ENCODE data around the gene SGCA. TPM values are rescaled to one million over a fixed set of nuclear protein-coding genes. Genes with fewer than 3 reads are reported as not detected.

SGCA gene
- total and polyA plus RNA-seq, 9 of the 15 experiments (the other 6 are each of a cell fraction or from before 2014, with no cell fraction given), result not detected

- no peak for TF ChIP-seq IRF2 (CRISPR knock-in tag; IDR thresholded peaks at IDR 0.05)
- no peak for TF ChIP-seq E4F1 (CRISPR knock-in tag; IDR thresholded peaks at IDR 0.05; ENCODE audit: borderline replicate concordance)
- TF ChIP-seq FOXP4 (CRISPR knock-in tag; IDR thresholded peaks at IDR 0.05; ENCODE audit: borderline replicate concordance), result no peak
- no peak for TF ChIP-seq ZFP1 (CRISPR knock-in tag; IDR thresholded peaks at IDR 0.05)
- no peak for TF ChIP-seq MBD2 (IDR thresholded peaks at IDR 0.05; ENCODE audit: borderline replicate concordance, low read depth)
- 0 out of 4 replicates have a peak, but pooled peaks of 1 of the 2 experiments have one; percentile 48 for TF ChIP-seq ZNF318 (IDR thresholded peaks at IDR 0.05; ENCODE audit: borderline replicate concordance in 1 of 2, low read depth in 1 of 2)
- peak; percentile 69; the same call in 1 of the 2 replicates for TF ChIP-seq CBX1 (IDR thresholded peaks at IDR 0.05; ENCODE audit: low read depth)
- peak; percentile 47; the same call in 1 of the 2 replicates for TF ChIP-seq RNF2 (IDR thresholded peaks at IDR 0.05)
- TF ChIP-seq HDGF (IDR thresholded peaks at IDR 0.05), result 0 out of 2 replicates have a peak, but pooled peaks have one; percentile 22
- TF ChIP-seq NFIC (IDR thresholded peaks at IDR 0.05), result peak; percentile 30; the same call in 1 of the 2 replicates
- peak in 1 of 2 experiments; percentile 5; a peak in 1 of 4 replicates for TF ChIP-seq TEAD1 (CRISPR knock-in tag; IDR thresholded peaks at IDR 0.05)
- TF ChIP-seq BMI1 (IDR thresholded peaks at IDR 0.05; ENCODE audit: low read length), result no peak
- TF ChIP-seq SMAD4 (CRISPR knock-in tag; conservative IDR thresholded peaks at IDR 0.05), result no peak
- peak; percentile 12 for TF ChIP-seq FOS (IDR thresholded peaks at IDR 0.05; ENCODE audit: extremely low read depth, insufficient read length)
- no peak for TF ChIP-seq ADNP (tag; IDR thresholded peaks at IDR 0.05)
These were observed 14.5 kb upstream of the SGCA start (continued) for GRCh38 chr17:50151041-50151936.
